H9 (cell line): Measurements from ENCODE around the gene HIPK2. TPM values are rescaled to one million over a fixed set of nuclear protein-coding genes. Genes with fewer than 3 reads are reported as not detected.

ENCODE experiments used
- DNase-seq: peaks from one replicate; pipeline ENCODE4 v3.0.0-alpha.2; 2017
- H2AFZ ChIP-seq: one replicate; pipeline ENCODE4 v1.6.1; 2013; ENCODE audit warnings: mild to moderate bottlenecking, low read length, control low read depth, moderate library complexity
- H2AK5ac ChIP-seq: 2 replicates; pipeline ENCODE4 v1.6.1; 2013; ENCODE audit warnings: low read length, control low read depth, mixed read lengths; ENCODE audit not compliant: insufficient read length
- H2BK120ac ChIP-seq: one replicate; pipeline ENCODE4 v1.6.1; 2013; ENCODE audit warnings: low read depth, mild to moderate bottlenecking, low read length, control low read depth, inconsistent platforms; ENCODE audit not compliant: poor library complexity, severe bottlenecking
- H2BK12ac ChIP-seq: 2 replicates; pipeline ENCODE4 v1.6.1; 2013; ENCODE audit warnings: low read length, control low read depth, mixed read lengths, low read depth; ENCODE audit not compliant: insufficient read length
- H2BK15ac ChIP-seq: 2 replicates; pipeline ENCODE4 v1.6.1; 2013; ENCODE audit warnings: low read depth, low read length, control low read depth
- H2BK20ac ChIP-seq: one replicate; pipeline ENCODE4 v1.6.1; 2013; ENCODE audit warnings: low read depth, mild to moderate bottlenecking, low read length, control low read depth, inconsistent platforms; ENCODE audit not compliant: poor library complexity, severe bottlenecking
- H2BK5ac ChIP-seq: 2 replicates; pipeline ENCODE4 v1.6.1; 2013; ENCODE audit warnings: low read length, control low read depth, mixed read lengths; ENCODE audit not compliant: insufficient read length
- H3K14ac ChIP-seq: 2 replicates; pipeline ENCODE4 v1.6.1; 2013; ENCODE audit warnings: low read length, control low read depth; ENCODE audit not compliant: insufficient read depth
- H3K18ac ChIP-seq: 2 replicates; pipeline ENCODE4 v1.6.1; 2013; ENCODE audit warnings: low read depth, mild to moderate bottlenecking, mixed read lengths, low read length, control low read depth; ENCODE audit not compliant: insufficient read length
- H3K23ac ChIP-seq: 2 replicates; pipeline ENCODE4 v1.6.1; 2013; ENCODE audit warnings: low read length, control low read depth, mixed read lengths, low read depth; ENCODE audit not compliant: insufficient read length
- H3K23me2 ChIP-seq: 2 replicates; pipeline ENCODE4 v1.6.1; 2013; ENCODE audit warnings: low read depth, mild to moderate bottlenecking, mixed read lengths, low read length, control low read depth; ENCODE audit not compliant: insufficient read length, poor library complexity, severe bottlenecking
- H3K27ac ChIP-seq: 2 replicates; pipeline ENCODE4 v1.5.1; 2013; ENCODE audit warnings: low read length, control low read depth, mixed read lengths, low read depth; ENCODE audit not compliant: insufficient read length
- H3K27me3 ChIP-seq: 2 replicates; pipeline ENCODE4 v1.6.1; 2013; ENCODE audit warnings: low read length, control low read depth, inconsistent platforms; ENCODE audit not compliant: insufficient read depth
- H3K4ac ChIP-seq: 2 replicates; pipeline ENCODE4 v1.6.1; 2013; ENCODE audit warnings: low read depth, mild to moderate bottlenecking, control low read depth, inconsistent platforms, low read length, moderate library complexity
- H3K4me1 ChIP-seq: 2 replicates; pipeline ENCODE4 v1.6.1; 2013; ENCODE audit warnings: low read length, control low read depth, inconsistent platforms; ENCODE audit not compliant: insufficient read depth
- H3K4me2 ChIP-seq: 2 replicates; pipeline ENCODE4 v1.6.1; 2013; ENCODE audit warnings: low read length, control low read depth, mixed read lengths; ENCODE audit not compliant: insufficient read length, insufficient read depth
- H3K56ac ChIP-seq: 2 replicates; pipeline ENCODE4 v1.6.1; 2013; ENCODE audit warnings: low read depth, mild to moderate bottlenecking, mixed read lengths, low read length, control low read depth; ENCODE audit not compliant: insufficient read length
- H3K79me1 ChIP-seq: 2 replicates; pipeline ENCODE4 v1.6.1; 2013; ENCODE audit warnings: low read depth, mild to moderate bottlenecking, moderate library complexity, low read length, control low read depth, inconsistent platforms; ENCODE audit not compliant: insufficient read depth, poor library complexity, severe bottlenecking
- H3K79me2 ChIP-seq: 2 replicates; pipeline ENCODE4 v1.6.1; 2013; ENCODE audit warnings: low read length, control low read depth, inconsistent platforms; ENCODE audit not compliant: insufficient read depth
- H3K9ac ChIP-seq: 2 replicates; pipeline ENCODE4 v1.6.1; 2013; ENCODE audit warnings: low read length, control low read depth, mixed read lengths; ENCODE audit not compliant: insufficient read length; ENCODE audit errors: extremely low read depth
- H3K9me3 ChIP-seq: one replicate; pipeline ENCODE4 v1.6.1; 2013; ENCODE audit warnings: low read depth, low read length, inconsistent platforms; ENCODE audit not compliant: control insufficient read depth
- H3T11ph ChIP-seq: one replicate; pipeline ENCODE4 v1.6.1; 2013; ENCODE audit warnings: mild to moderate bottlenecking, low read length, control low read depth, inconsistent platforms
- H4K20me1 ChIP-seq: one replicate; pipeline ENCODE4 v1.6.1; 2013; ENCODE audit not compliant: control insufficient read depth, insufficient read length, insufficient read depth
- H4K5ac ChIP-seq: 2 replicates; pipeline ENCODE4 v1.6.1; 2013; ENCODE audit warnings: low read depth, mild to moderate bottlenecking, mixed read lengths, low read length, control low read depth; ENCODE audit not compliant: insufficient read length
- H4K8ac ChIP-seq: replicated peaks from 2 replicates; pipeline ENCODE4 v1.6.1; 2013; ENCODE audit warnings: low read length, control low read depth, mixed read lengths, low read depth; ENCODE audit not compliant: insufficient read length
- H4K91ac ChIP-seq: 2 replicates; pipeline ENCODE4 v1.6.1; 2013; ENCODE audit warnings: low read depth, mild to moderate bottlenecking, moderate library complexity, mixed read lengths, low read length, control low read depth; ENCODE audit not compliant: insufficient read length
- H3K27ac Mint-ChIP-seq, 3 experiments: 2 replicates in 2 of 3; 3 replicates in 1 of 3; pipeline ENCODE4 v1.8.0; 2020 to 2021; ENCODE audit warnings: mixed read lengths in 3 of 3, mild to moderate bottlenecking in 1 of 3, moderate library complexity in 1 of 3
- H3K27me3 Mint-ChIP-seq: 2 replicates; pipeline ENCODE4 v1.8.0; 2021; ENCODE audit warnings: low read depth, mild to moderate bottlenecking, moderate library complexity, mixed read lengths
- H3K36me3 Mint-ChIP-seq, 3 experiments: 2 replicates in 2 of 3; 3 replicates in 1 of 3; pipeline ENCODE4 v1.8.0; 2020 to 2021; ENCODE audit warnings: low read depth in 3 of 3, mixed read lengths in 3 of 3; ENCODE audit not compliant: insufficient read depth in 1 of 3
- H3K4me1 Mint-ChIP-seq, 2 experiments: 2 replicates each; pipeline ENCODE4 v1.8.0; 2020; ENCODE audit warnings: mixed read lengths in 2 of 2
- H3K4me3 Mint-ChIP-seq, 2 experiments: 2 replicates in 1 of 2; 3 replicates in 1 of 2; pipeline ENCODE4 v1.8.0; 2020 to 2021; ENCODE audit warnings: mild to moderate bottlenecking in 2 of 2, mixed read lengths in 2 of 2, moderate library complexity in 1 of 2
- H3K9me3 Mint-ChIP-seq, 2 experiments: 2 replicates in 1 of 2; 3 replicates in 1 of 2; pipeline ENCODE4 v1.8.0; 2020; ENCODE audit warnings: mild to moderate bottlenecking in 2 of 2, mixed read lengths in 2 of 2, moderate library complexity in 1 of 2
- CTCF ChIP-seq: fragments of 200-600 bp; sonication (generic); conservative IDR thresholded peaks from 3 replicates; pipeline ENCODE4 v1.8.0; 2021; ENCODE audit warnings: antibody characterized with exemption, mild to moderate bottlenecking
- WGBS: extraction: QIAGEN DNeasy Blood & Tissue Kit; methylation state at CpG from one replicate; pipeline ENCODE4 v1.1.7; 2013; ENCODE audit warnings: missing lambda C conversion rate, low lambda C conversion rate, mixed read lengths; ENCODE audit not compliant: insufficient read length; ENCODE audit errors: extremely low coverage; 5-methylcytosine and 5-hydroxymethylcytosine counted together
- total RNA-seq: library from RNA; stranded (reverse); gene quantifications from 2 replicates; pipeline ENCODE4 v1.2.1, GENCODE V29; 2021

Gene HIPK2
- total RNA-seq, 1 experiment from 2014 or later: 21.9 TPM

DNA sequence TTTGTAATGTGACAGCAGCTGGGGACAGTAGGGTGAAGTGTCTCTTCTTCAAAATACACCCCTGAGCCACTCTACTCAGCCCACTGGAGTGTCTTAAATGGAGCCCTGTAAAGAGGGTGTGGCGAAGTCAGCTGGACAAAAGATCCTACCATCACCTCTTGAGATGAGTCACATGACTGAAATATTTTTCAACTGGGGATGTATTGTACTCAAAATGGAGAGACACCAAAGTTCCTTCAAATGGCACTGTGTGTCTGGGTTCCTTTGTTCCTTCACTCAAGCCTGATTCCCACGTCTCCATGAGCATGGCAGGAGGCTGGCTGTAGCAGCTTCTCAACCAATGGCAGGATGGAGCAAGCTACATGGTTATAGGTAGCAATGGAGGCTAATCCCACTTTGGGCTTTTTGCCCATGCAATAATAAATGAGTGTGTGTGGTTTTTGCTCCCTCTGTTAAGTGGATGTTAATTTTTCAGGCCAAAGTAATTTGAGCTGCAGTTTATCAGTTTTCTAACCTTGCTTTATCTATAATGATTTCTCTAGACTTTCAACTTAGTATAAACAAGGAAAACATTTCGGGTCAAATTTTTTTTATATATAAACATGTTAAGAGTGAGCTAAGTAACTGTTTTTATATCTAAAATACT lies 186.1 kb downstream of the HIPK2 start:
- no peak overlapping the region for H2BK15ac ChIP-seq
- no peak overlapping the region for H2BK20ac ChIP-seq
- peaks cover 3 to 10% of the 10 kb centered on the region in 2 experiments for H3K4me1 Mint-ChIP-seq
- H3K23me2 ChIP-seq: no peaks in the 10 kb centered on the region
- no peaks in the 10 kb centered on the region for H3K9me3 Mint-ChIP-seq
- no peak overlapping the region for H3K23ac ChIP-seq
- H2BK120ac ChIP-seq: no peak overlapping the region
- H3K4me2 ChIP-seq: no peak overlapping the region
- no peaks in the 10 kb centered on the region for H3K79me1 ChIP-seq
- H3K27ac ChIP-seq: no peak overlapping the region
- H3K4me1 ChIP-seq: no peaks in the 10 kb centered on the region
- H4K5ac ChIP-seq: no peak overlapping the region
- TF ChIP-seq CTCF: no peak
- peaks cover 0 to 21% (median 9%) of the 10 kb centered on the region in 3 experiments; a peak in 5 of 7 replicates for H3K36me3 Mint-ChIP-seq
- no peak overlapping the region for H3K14ac ChIP-seq
- no peaks in the 10 kb centered on the region for H3K27me3 Mint-ChIP-seq
- H3K79me2 ChIP-seq: no peaks in the 10 kb centered on the region
- no peak overlapping the region for H2BK5ac ChIP-seq
- no peak overlapping the region for H3K4ac ChIP-seq
- no peak overlapping the region for H2AFZ ChIP-seq
- no peaks in the 10 kb centered on the region for H3K9me3 ChIP-seq
- H3K9ac ChIP-seq: no peak overlapping the region
- no peak for DNase-seq
- no peak overlapping the region for H3K4me3 Mint-ChIP-seq
- H2AK5ac ChIP-seq: no peak overlapping the region
- no peak overlapping the region for H3K27ac Mint-ChIP-seq
- no peak overlapping the region for H2BK12ac ChIP-seq
- no peak overlapping the region for H3T11ph ChIP-seq
- no CpG with 5 or more reads among the region's 3 CpGs for WGBS
- H3K56ac ChIP-seq: no peak overlapping the region
- no peaks in the 10 kb centered on the region for H3K27me3 ChIP-seq
- H3K18ac ChIP-seq: no peak overlapping the region
- no peaks in the 10 kb centered on the region for H4K20me1 ChIP-seq
- H4K91ac ChIP-seq: no peak overlapping the region
- no peak overlapping the region for H4K8ac ChIP-seq
